PC-9 (cell line): Measurements from ENCODE around the gene CRAT. TPM values are rescaled to one million over a fixed set of nuclear protein-coding genes. Genes with fewer than 3 reads are reported as not detected.
"Not testable (repeated sequence)": the region's sequence is repeated elsewhere in the genome, so short reads cannot be mapped to it uniquely, and the experiment has no call there.

Experiments
- BruUV-seq: library from RNA; stranded (reverse); fragments of 400-500 nt; replicated peaks from 2 replicates; lab custom pipeline; 2021; lab: Mats Ljungman, UMichigan
- CTCF ChIA-PET: fragments of 300-600 bp; sonication (Branson Sonifier 250); formaldehyde crosslinking; loops from one replicate; lab custom pipeline; 2022; ENCODE audit warnings: antibody characterized with exemption; lab: Charles Lee
- POLR2A ChIA-PET: fragments of 300-600 bp; sonication (Branson Sonifier 250); formaldehyde crosslinking; loops from one replicate; lab custom pipeline; 2022; ENCODE audit warnings: antibody characterized with exemption; ENCODE audit not compliant: unreplicated experiment; lab: Charles Lee
- DNase-seq, 2 experiments: peaks; one replicate each; pipeline versions ENCODE4 v3.0.0 to v3.0.0-alpha.2; 2015 to 2022; ENCODE audit warnings: mixed read lengths in 1 of 2
- H2AFZ ChIP-seq: fragments of 200-600 bp; sonication (generic); 2 replicates; pipeline ENCODE4 v1.8.1; 2017; ENCODE audit warnings: antibody characterized with exemption
- H3F3A ChIP-seq: fragments of 200-600 bp; sonication (generic); 2 replicates; pipeline ENCODE4 v1.8.1; 2017; ENCODE audit warnings: antibody characterized with exemption, mild to moderate bottlenecking, low read depth; ENCODE audit not compliant: insufficient read depth
- H3K27ac ChIP-seq: fragments of 200-600 bp; sonication (generic); 2 replicates; pipeline ENCODE4 v1.6.1; 2016; ENCODE audit warnings: mixed run types
- H3K27me3 ChIP-seq: fragments of 200-600 bp; sonication (generic); 2 replicates; pipeline ENCODE4 v1.6.1; 2016; ENCODE audit warnings: low read depth, mixed run types; ENCODE audit not compliant: insufficient read depth
- H3K36me3 ChIP-seq: fragments of 200-600 bp; sonication (generic); 2 replicates; pipeline ENCODE4 v1.6.1; 2016; ENCODE audit warnings: low read depth, mixed run types
- H3K4me1 ChIP-seq: fragments of 200-600 bp; sonication (generic); replicated peaks from 2 replicates; pipeline ENCODE4 v1.6.1; 2016; ENCODE audit warnings: mixed run types; ENCODE audit not compliant: insufficient read depth
- H3K4me2 ChIP-seq: fragments of 200-600 bp; sonication (generic); 2 replicates; pipeline ENCODE4 v1.6.1; 2017; ENCODE audit warnings: mixed run types
- H3K4me3 ChIP-seq: fragments of 200-600 bp; sonication (generic); 2 replicates; pipeline ENCODE4 v1.6.1; 2016; ENCODE audit warnings: mixed run types
- H3K79me2 ChIP-seq: fragments of 200-600 bp; sonication (generic); 2 replicates; pipeline ENCODE4 v1.6.1; 2017; ENCODE audit warnings: low read depth, mixed run types
- H3K9me2 ChIP-seq: fragments of 200-600 bp; sonication (generic); 2 replicates; pipeline ENCODE4 v1.8.1; 2017; ENCODE audit warnings: mild to moderate bottlenecking; ENCODE audit not compliant: insufficient read depth
- H3K9me3 ChIP-seq: fragments of 200-600 bp; sonication (generic); 2 replicates; pipeline ENCODE4 v1.8.1; 2016; ENCODE audit warnings: low read depth; ENCODE audit not compliant: insufficient read depth
- H4K20me1 ChIP-seq: fragments of 200-600 bp; sonication (generic); 2 replicates; pipeline ENCODE4 v1.8.1; 2017; ENCODE audit not compliant: insufficient read depth
- CTCF ChIP-seq: fragments of 200-600 bp; sonication (generic); conservative IDR thresholded peaks from 2 replicates; pipeline ENCODE4 v1.6.1; 2017; ENCODE audit warnings: mixed run types, antibody characterized with exemption, mild to moderate bottlenecking, moderate library complexity
- EZH2 ChIP-seq: fragments of 200-600 bp; sonication (generic); IDR thresholded peaks from 2 replicates; pipeline ENCODE4 v1.8.0; 2017; ENCODE audit warnings: antibody characterized with exemption, low read depth
- intact Hi-C: fragments of 100-400 bp; cut with micrococcal nuclease; formaldehyde crosslinking; loops from one replicate; pipeline ENCODE4 v1.10.0; 2022; ENCODE audit not compliant: unreplicated experiment
- total RNA-seq: library from RNA; stranded (reverse); gene quantifications from 2 replicates; pipeline ENCODE4 v1.2.3, GENCODE V29; 2021

The CRAT gene
- total RNA-seq, 1 experiment from 2014 or later, result 40.3 TPM

GRCh38 chr9:129131300-129132145 lies 20.9 kb upstream of the CRAT start:
- Histone ChIP-seq H3K27me3 (no peaks in the 10 kb centered on the region), H3K9me2 (no peaks in the 10 kb centered on the region), H2AFZ (no peak overlapping the region), H3K36me3 (no peaks in the 10 kb centered on the region; the same call in 1 of the 2 replicates), H4K20me1 (no peaks in the 10 kb centered on the region), H3K4me3 (no peak overlapping the region), H3K9me3 (no peaks in the 10 kb centered on the region), H3F3A (peaks cover 10% of the 10 kb centered on the region; the same call in 1 of the 2 replicates), H3K4me1 (no peaks in the 10 kb centered on the region), H3K4me2 (no peak overlapping the region), H3K27ac (no peak overlapping the region), H3K79me2 (no peaks in the 10 kb centered on the region)
- DNase-seq, result peak in 1 of 2 experiments; percentile 81
- POLR2A ChIA-PET, result interaction anchor here (0.7 kb wide), 1 partner anchor 107 kb away, joined by 3 read pairs; no protein-coding TSS in a partner anchor
- intact Hi-C loops, result loop anchor here (2.0 to 5.0 kb wide), 2 partner anchors 479 to 661 kb away; no protein-coding TSS in a partner anchor
- peak; percentile 97 for TF ChIP-seq CTCF
- no peak for TF ChIP-seq EZH2
- CTCF ChIA-PET, result interaction anchor here (0.5 to 2.1 kb wide), 16 partner anchors 9 to 1526 kb away, joined by 3 to 18 read pairs (median 3); partner anchors contain the start of gene NTMT1
- no TSS peak for BruUV-seq

- no peaks in the 10 kb centered on the region for H4K20me1 ChIP-seq
- no peaks in the 10 kb centered on the region for H3K9me3 ChIP-seq
- H2AFZ ChIP-seq, result no peak overlapping the region
- H3K27ac ChIP-seq, result no peak overlapping the region
- peaks cover 10% of the 10 kb centered on the region; the same call in 1 of the 2 replicates for H3F3A ChIP-seq
- TF ChIP-seq EZH2 (no peak), CTCF (no peak)
- no peaks in the 10 kb centered on the region for H3K79me2 ChIP-seq
- H3K9me2 ChIP-seq, result no peaks in the 10 kb centered on the region
- BruUV-seq, result no TSS peak
- no peaks in the 10 kb centered on the region; the same call in 1 of the 2 replicates for H3K36me3 ChIP-seq
- CTCF ChIA-PET, result interaction anchor here (0.5 to 2.1 kb wide), 4 partner anchors 9 to 494 kb away, joined by 3 to 18 read pairs (median 5); no protein-coding TSS in a partner anchor
- intact Hi-C loops, result loop anchor here (2.0 to 5.0 kb wide), 2 partner anchors 480 to 662 kb away; no protein-coding TSS in a partner anchor
- no peak overlapping the region for H3K4me2 ChIP-seq
- H3K27me3 ChIP-seq, result no peaks in the 10 kb centered on the region
- H3K4me1 ChIP-seq, result peaks cover 1% of the 10 kb centered on the region; the same call in 1 of the 2 replicates
- no peak for DNase-seq
- no peak overlapping the region for H3K4me3 ChIP-seq
- POLR2A ChIA-PET, result interaction anchor here (0.6 kb wide), 1 partner anchor 613 kb away, joined by 3 read pairs; no protein-coding TSS in a partner anchor
These were observed 20.2 kb upstream of the CRAT start for GRCh38 chr9:129130791-129131190.

GRCh38 chr9:129130271-129130670 lies 19.7 kb upstream of the CRAT start:
- DNase-seq, H3K4me1 ChIP-seq, H2AFZ ChIP-seq, BruUV-seq, H3K27ac ChIP-seq, H3K9me3 ChIP-seq, H3K36me3 ChIP-seq, H3K27me3 ChIP-seq, H3K9me2 ChIP-seq, H3K79me2 ChIP-seq, H4K20me1 ChIP-seq, H3K4me2 ChIP-seq, H3K4me3 ChIP-seq: not testable (repeated sequence)
- intact Hi-C loops, result loop anchor here (2.0 to 5.0 kb wide), 2 partner anchors 481 to 662 kb away; no protein-coding TSS in a partner anchor
- POLR2A ChIA-PET, result interaction anchor here (0.6 kb wide), 2 partner anchors 487 to 614 kb away, joined by 3 to 7 read pairs; no protein-coding TSS in a partner anchor
- peaks cover 12% of the 10 kb centered on the region for H3F3A ChIP-seq
- CTCF ChIA-PET, result interaction anchor here (0.6 to 2.1 kb wide), 3 partner anchors 10 to 494 kb away, joined by 3 to 18 read pairs (median 4); no protein-coding TSS in a partner anchor
